NCI-H510A (cell line): ENCODE data around the gene HTN3.
"Not testable (repeated sequence)": the region's sequence is repeated elsewhere in the genome, so short reads cannot be mapped to it uniquely, and the experiment has no call there.

Experiments
- DNase-seq: peaks from one replicate; lab custom pipeline; 2025; lab: John Stamatoyannopoulos, UW

Gene HTN3

DNA sequence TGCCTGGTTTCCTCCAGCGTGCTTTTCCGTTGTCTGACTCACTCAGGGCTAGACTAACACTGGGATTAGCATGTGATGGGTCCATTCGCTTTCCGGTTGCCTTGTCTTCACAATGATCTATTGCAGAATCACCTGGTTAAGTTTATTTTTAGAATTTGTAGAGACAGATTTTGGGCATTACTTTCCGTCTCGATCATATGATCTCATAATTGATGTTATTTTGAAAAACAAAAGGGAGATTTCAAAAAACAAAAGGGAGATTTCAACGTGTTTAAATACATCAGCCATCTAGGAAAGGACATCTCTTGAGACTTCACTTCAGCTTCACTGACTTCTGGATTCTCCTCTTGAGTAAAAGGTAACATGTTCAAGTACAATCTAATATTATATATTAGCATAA, at the start of gene HTN3:
Gene HTN3, plus strand, starts transcription at position 301 of the 400 bp plus-strand sequence. CDS start 2,282 bp downstream, outside the sequence.
- not testable (repeated sequence) for DNase-seq

DNA sequence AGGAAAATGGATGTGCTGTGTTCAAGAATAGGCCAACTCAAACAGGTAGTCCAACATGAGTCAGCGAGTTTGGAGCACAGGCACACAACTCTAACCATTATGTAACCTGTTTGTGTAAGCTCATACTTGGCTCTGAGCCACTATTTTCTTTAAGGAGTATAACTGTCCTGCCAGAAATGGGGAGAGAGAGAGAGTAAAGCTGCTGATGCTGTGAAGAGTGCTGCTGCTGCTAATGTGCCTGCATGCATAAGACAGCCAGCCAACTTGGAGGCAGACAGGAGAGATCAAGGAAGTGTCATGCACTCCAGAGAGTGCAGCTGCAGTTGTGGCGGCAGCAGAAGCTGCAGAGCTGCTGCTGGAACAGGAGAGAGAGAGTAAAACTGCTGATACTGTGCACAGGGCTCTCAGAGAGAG, 44.2 kb upstream of the HTN3 start:
- peak; percentile 79 for DNase-seq

DNA sequence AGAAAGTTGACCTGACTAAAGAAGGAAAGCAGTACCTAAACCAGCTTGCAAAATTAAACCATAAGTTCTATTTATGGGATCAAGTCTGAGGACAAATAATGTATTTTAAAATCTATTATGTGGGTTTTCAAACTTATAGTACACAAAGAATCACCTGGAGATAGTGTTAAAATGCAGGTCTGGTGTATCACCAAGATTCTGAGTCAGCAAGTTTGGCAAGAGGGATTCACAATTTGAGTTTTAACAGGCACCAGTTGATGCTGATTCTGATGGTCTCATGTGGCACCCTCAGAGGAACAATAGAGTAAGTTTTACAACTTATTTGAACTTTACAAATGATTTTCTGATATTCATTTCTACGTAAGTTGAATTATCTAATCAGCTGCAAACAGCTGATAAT, 41.6 kb upstream of the HTN3 start:
- no peak for DNase-seq

DNA sequence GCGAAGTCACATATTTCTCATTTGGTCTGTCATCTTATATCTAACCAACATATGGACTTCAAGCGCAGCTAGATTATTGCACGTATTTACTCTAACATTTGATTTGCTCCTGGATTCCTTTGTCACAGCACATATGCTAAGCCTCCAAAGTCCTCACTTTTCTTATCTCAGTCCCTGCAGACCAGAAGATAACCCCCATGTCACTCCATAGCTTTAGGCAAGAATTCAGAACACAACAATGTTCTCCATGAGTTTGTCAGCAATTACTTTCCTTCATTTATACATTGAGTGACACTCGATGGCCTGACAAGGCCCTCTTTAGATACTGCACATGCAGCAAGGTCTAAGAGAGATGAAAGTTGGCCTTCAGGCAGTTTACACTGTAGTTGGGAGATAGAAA, 37.2 kb upstream of the HTN3 start:
- no peak for DNase-seq

DNA sequence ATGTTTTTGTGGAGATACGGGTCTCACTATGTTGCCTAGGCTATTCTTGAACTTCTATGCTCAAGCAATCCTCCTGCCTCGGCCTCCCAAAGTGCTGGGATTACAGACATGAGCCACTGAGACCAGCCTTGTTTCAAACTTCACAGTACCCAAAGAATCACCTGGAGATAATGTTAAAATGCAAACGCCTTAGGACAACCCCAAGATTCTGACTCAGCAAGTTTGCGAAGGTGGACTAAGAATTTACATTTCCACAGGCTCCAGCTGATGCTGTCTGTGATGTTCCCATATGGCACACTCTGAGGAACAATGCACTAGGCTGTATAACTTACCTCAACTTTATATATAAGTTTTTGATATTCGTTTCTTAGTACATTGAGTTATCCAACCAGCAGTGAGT, 33.5 kb upstream of the HTN3 start:
- DNase-seq, result no peak

DNA sequence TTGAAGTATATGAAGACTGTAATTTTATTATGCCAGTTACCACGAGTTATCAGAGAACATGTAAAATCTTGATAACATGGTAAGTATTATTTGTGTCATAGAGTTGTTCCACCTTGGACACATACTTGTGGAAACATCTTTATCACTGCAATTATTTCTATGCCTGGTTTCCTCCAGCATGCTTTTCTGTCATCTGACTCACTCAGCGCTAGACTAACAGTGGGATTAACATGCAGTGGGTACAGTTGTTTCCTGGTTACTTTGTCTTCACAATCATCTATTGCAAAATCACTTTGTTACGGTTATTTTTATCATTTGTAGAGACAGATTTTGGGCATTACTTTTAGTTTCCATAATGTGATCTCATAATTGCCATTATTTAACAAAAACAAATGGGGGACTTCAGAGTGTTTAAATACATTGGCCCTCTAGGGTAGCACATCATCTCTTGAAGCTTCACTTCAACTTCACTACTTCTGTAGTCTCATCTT, 32.7 kb upstream of the HTN3 start, which contains the start of gene STATH:
Gene STATH, plus strand, starts transcription at position 441 of the 491 bp plus-strand sequence. CDS start 2,472 bp downstream, outside the sequence.
- DNase-seq, result no peak

DNA sequence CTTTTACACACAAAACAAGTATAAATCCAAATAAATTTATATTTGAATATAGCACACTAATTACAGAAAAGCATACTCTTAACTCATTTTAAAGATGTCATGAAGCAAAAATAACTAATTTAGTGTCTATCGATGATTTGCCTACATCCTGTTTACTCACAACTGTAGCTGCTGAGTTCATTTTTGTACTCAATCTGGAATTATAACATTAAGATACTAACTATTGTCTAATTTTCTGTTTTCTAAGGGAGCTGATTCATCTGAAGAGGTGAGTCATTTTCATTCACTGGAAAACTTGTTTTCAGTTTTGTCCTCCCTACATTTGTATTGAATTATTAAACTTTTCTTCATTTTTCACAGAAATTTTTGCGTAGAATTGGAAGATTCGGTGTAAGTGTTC, 28.8 kb upstream of the HTN3 start:
- DNase-seq, result no peak

DNA sequence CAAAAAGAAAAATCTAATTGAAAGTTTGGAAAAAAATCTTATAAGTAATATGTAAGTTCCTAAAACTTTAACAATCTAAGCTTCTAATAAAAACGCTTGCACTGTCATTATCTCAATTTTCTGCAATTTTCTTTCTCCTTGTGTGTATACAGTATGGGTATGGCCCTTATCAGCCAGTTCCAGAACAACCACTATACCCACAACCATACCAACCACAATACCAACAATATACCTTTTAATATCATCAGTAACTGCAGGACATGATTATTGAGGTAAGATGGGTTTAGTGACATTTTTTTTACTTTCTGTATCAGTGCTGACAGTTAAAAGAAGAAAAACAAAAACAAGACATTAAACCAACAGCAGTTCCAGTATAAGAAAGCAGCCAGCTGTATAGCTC, 27.5 kb upstream of the HTN3 start:
- no peak for DNase-seq

DNA sequence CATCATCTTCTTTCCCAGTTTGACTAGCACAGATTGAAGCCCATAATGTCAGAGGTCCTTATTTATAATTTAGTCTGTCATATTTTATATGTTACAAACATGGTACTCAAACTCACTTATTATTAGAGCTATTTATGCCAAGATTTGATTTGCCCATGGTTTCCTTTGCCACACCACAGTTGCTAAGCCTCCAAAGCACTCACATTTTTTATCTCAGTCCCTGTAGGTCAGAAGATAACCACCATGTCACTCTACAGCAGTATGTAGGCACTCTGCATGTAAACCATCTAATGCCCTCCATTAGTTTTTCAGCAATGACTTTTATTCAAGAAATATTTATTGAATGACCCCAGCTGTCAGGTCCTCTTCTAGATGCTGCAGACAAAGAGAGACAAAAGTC, 25.8 kb upstream of the HTN3 start:
- DNase-seq, result no peak

DNA sequence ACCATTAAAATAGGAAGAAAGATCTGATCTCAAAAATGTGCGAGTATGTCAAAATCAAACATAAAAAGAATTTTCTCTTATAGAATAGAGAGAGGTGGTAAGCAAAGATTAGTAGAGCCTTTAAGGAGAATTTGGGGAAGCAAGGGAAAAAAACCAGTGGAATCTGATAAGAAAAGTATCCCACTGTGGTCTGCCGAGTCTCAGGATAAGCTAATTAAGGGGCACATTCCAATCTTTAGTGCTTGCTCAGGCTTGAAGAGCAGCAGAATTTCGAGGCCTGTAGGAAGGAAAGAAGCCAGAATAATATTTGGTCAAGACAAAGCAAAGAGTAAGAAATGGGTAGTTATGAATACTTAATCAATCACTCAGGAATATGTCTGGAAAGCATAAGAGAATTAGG, 19.5 kb upstream of the HTN3 start:
- no peak for DNase-seq

DNA sequence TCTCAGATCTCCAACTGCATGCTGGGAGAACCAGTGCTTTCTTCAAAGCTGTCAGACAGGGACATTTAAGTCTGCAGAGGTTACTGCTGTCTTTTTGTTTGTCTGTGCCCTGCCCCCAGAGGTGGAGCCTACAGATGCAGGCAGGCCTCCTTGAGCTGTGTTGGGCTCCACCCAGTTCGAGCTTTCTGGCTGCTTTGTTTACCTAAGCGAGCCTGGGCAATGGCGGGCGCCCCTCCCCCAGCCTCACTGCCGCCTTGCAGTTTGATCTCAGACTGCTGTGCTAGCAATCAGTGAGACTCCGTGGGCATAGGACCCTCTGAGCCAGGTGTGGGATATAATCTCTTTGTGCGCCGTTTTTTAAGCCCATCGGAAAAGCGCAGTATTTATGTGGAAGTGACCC, 9.3 kb upstream of the HTN3 start:
- DNase-seq, result not testable (repeated sequence)

DNA sequence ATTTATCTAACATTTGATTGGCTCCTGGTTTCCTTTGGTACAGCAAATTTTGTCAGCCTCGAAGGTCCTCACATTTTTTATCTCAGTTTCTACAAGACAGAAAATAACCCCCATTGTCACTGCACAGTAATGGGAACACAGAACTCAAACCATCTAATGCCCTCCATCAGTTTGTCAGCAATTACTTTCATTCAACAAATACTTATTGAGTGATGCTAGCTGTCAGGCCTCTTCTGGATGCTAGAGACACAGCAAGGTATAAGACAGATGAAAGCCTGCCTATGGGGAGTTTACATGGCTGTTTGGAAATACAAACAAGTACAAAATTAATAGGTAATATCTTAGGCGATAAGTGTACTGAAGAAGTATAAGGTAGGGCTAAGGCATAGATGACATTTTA, 5.0 kb upstream of the HTN3 start:
- no peak for DNase-seq

DNA sequence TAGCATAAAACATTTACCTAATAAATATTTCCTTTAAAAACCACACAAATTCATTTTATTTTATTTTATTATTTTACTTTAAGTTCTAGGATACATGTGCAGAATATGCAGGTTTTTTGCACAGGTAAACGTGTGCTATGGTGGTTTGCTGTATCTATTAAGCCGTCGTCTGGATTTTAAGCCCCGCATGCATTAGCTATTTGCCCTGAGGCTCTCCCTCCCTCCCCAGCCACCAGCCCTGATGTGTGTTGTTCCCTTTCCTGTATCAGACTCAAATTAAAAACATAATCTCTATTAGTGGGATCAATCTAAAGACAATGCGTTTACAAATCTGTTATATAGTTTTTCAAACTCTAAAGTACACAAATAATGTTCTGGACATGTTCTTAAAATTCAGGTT, 1.2 kb upstream of the HTN3 start:
- DNase-seq, result no peak

DNA sequence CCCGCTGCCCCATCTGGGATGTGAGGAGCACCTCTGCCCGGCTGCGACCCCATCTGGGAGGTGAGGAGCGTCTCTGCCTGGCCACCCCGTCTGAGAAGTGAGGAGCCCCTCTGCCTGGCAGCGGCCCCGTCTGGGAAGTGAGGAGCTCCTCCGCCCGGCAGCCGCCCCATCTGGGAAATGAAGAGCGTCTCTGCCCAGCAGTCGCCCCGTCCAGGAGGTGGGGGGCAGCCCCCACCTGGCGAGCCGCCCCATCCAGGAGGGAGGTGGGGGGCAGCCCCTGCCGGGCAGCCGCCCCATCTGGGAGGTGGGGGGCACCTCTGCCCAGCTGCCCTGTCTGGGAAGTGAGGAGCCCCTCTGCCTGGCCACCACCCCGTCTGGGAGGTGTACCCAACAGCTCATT, 9.3 kb downstream of the HTN3 start:
- not testable (repeated sequence) for DNase-seq

DNA sequence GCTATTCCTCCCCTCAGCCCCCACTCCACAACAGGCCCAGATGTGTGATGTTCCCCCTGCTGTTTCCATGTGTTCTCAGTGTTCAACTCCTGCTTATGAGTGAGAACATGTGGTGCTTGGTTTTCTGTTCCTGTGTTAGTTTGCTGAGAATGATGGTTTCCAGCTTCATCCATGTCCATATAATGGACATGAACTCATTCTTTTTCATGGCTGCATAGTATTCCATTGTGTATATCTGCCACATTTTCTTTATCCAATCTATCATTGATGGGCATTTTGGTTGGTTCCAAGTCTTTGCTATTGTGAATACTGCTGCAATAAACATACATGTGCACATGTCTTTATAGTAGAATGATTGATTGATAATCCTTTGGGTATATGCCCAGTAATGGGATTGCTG, 11.7 kb downstream of the HTN3 start:
- DNase-seq, result not testable (repeated sequence)

DNA sequence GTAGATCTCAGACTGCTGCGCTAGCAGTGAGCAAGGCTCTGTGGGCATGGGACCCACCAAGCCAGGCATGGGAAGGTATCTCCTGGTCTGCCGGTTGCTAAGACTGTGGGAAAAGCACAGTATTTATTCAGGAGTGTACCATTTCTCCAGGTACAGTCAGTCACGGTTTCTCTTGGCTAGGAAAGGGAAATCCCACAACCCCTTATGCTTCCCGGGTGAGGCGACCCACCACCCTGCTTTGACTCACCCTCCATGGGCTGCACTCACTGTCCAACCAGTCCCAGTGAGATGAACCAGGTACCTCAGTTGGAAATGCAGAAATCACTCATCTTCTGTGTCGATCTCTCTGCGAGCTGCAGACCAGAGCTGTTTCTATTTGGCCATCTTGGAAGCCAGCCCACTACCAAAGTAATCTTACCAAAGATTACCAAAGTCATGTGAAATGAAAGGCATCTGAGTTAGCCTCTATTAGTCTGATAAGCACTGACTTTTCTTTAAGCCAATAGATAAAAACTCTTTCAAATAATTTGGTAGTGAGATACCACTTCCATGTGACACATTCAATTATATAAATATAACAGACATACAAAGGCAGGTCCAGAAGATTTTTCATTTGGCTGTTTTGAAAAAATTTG, 13.5 kb downstream of the HTN3 start:
- DNase-seq, result no peak

DNA sequence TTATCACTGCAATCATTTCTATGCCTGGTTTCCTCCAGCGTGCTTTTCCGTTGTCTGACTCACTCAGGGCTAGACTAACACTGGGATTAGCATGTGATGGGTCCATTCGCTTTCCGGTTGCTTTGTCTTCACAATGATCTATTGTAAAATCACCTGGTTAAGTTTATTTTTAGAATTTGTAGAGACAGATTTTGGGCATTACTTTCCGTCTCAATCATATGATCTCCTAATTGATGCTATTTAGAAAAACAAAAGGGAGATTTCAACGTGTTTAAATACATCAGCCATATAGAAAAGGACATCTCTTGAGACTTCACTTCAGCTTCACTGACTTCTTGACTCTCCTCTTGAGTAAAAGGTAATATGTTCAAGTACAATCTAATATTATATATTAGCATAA, 21.9 kb downstream of the HTN3 start, which contains the start of gene HTN1:
Gene HTN1, plus strand, starts transcription at position 301 of the 400 bp plus-strand sequence. CDS start 2,639 bp downstream, outside the sequence.
- DNase-seq, result not testable (repeated sequence)

DNA sequence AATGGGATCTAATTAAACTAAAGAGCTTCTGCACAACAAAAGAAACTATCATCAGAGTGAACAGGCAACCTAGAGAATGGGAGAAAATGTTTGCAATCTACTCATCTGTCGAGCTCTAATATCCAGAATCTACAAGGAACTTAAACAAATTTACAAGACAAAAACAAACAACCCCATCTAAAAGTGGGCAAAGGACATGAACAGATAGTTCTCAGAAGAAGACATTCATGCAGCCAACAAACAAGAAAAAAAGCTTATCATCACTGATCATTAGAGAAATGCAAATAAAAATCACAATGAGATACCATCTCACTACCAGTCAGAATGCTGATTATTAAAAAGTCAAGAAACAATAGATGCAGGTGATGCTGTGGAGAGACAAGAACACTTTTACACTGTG, 28.3 kb downstream of the HTN3 start:
- DNase-seq, result not testable (repeated sequence)

DNA sequence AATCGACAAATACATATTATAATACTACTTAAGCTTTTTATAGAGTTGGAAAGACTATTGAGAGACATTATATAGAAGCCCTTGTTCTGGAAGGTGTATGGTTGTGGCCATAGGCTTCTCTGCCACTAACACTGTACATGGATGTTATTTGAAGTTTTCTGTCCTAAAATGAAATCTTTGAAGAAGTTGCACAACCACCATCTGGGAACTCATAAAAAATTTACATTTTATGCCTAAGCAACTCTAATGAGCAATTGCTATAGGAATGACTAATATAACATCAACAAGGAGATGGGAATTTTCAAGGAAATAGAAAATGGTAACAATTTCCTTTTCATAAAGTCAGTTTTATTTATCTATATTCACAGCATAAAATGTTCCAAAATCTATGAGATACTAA, 29.4 kb downstream of the HTN3 start:
- no peak for DNase-seq

DNA sequence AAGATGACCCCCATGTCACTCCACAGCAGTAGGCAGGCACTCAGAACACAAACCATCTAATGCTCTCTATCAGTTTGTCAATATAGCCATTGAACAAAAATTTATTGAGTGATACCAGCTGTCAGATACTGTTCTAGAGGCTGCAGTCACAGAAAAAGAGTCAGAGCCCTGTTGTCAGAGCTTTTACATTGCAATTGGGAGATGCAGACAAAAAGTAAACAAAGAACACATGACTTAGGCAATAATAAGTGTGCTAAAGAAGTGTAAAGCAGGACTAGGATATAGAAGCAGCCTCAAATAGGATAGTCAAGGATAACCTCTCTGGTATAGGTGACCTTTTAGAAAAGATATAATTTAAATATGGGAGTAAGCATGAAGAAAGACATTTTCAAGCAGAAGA, 30.9 kb downstream of the HTN3 start:
- DNase-seq, result no peak

DNA sequence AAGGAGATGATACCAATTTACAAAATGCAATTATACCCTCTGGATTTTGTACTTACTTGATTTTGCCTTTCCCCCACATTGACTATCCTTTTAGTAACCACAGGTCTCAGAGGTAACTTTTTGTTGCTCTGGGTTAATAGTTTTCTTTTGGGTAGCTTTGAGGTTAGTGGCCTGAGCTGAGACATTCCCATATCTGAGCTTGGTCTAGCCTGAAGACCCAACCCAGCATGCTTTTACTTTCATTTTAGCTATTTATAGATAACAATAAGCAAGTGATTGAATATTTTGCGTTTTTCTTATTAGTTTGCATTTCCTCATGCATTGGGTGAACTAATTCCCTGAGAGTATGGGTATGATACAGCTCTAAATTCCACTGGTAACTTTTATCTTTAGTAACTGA, 33.7 kb downstream of the HTN3 start:
- no peak for DNase-seq

DNA sequence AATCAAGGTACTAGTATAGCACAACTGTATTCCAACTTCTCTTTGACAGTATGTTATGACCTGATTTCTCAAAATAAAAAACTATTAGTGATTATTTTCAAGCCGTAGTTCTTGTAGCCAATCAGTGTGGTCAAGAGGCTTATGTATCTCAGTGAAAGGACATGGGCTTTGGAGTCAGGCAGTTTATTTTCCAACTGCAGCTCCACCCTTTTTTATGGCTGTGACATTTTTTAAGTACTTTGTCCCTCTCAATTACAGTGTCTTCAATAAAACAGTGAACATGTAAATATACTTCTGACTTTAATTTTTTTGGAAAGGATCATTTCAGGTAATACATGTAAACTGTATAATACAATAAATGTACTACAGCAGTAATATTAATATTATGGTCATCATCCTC, 51.9 kb downstream of the HTN3 start:
- DNase-seq, result no peak
